Stimulated activated CD4-positive, alpha-beta T cell treated with anti-CD3 and anti-CD28 coated beads, Interleukin-15, amount 100 ng/mL, for 1 hour (primary cell): ENCODE data around the gene TPRG1.

ENCODE experiments used
- DNase-seq, 2 donors: peaks; one replicate each; pipeline ENCODE4 v3.0.0-alpha.2; 2020; ENCODE audit warnings: low read depth in 1 of 2, low spot score in 1 of 2

TPRG1 gene

GRCh38 chr3:189276444-189277219, 104.9 kb downstream of the TPRG1 start:
- DNase-seq = no peak

GRCh38 chr3:189277711-189278110, 105.9 kb downstream of the TPRG1 start:
- no peak for DNase-seq

- DNase-seq = no peak
Observed at GRCh38 chr3:189278221-189278620, 106.5 kb downstream of the TPRG1 start.

GRCh38 chr3:189282189-189282588, 110.4 kb downstream of the TPRG1 start:
- no peak for DNase-seq

- DNase-seq = no peak
Observed at GRCh38 chr3:189282741-189283140, 111.0 kb downstream of the TPRG1 start.

GRCh38 chr3:189286188-189286587, 114.4 kb downstream of the TPRG1 start:
- no peak for DNase-seq

- DNase-seq = no peak
Observed at GRCh38 chr3:189286916-189287315, 115.1 kb downstream of the TPRG1 start.

- DNase-seq = no peak
Observed at GRCh38 chr3:189288348-189289235, 116.8 kb downstream of the TPRG1 start.

- DNase-seq = no peak
Observed at GRCh38 chr3:189289251-189289650, 117.5 kb downstream of the TPRG1 start.

GRCh38 chr3:189292667-189293484, 121.1 kb downstream of the TPRG1 start:
- DNase-seq = no peak

GRCh38 chr3:189294649-189295048, 122.9 kb downstream of the TPRG1 start:
- DNase-seq = no peak

- no peak for DNase-seq
Observed at GRCh38 chr3:189295089-189295488, 123.3 kb downstream of the TPRG1 start.

- no peak for DNase-seq
Observed at GRCh38 chr3:189297932-189298331, 126.2 kb downstream of the TPRG1 start.

GRCh38 chr3:189298469-189299375, 127.0 kb downstream of the TPRG1 start:
- no peak for DNase-seq

GRCh38 chr3:189300345-189300744, 128.6 kb downstream of the TPRG1 start:
- no peak for DNase-seq

- DNase-seq = no peak
Observed at GRCh38 chr3:189301479-189301878, 129.7 kb downstream of the TPRG1 start.

GRCh38 chr3:189303584-189303983, 131.8 kb downstream of the TPRG1 start:
- no peak for DNase-seq

GRCh38 chr3:189304465-189305351, 132.9 kb downstream of the TPRG1 start:
- no peak for DNase-seq

GRCh38 chr3:189305412-189305811, 133.6 kb downstream of the TPRG1 start:
- no peak for DNase-seq
